HepG2 (cell line): ENCODE results near the gene GSTP1. TPM values are rescaled to one million over a fixed set of nuclear protein-coding genes. Genes with fewer than 3 reads are reported as not detected.

Experiments used
- polyA plus RNA-seq, 8 experiments: library from polyadenylated mRNA; depleted of rRNA in 3 of 8; stranded (reverse) in 7 of 8; unstranded in 1 of 8; fragments of >200 nt; fragmentation: Illumina TruSeq in 4 of 8; extraction: Trizol in 4 of 8; gene quantifications; 2 replicates each; pipeline versions ENCODE4 v1.2.1 to v1.2.3, GENCODE V29; 2011 to 2016; ENCODE audit warnings: low read depth in 4 of 8, missing spikeins in 1 of 8, mixed read lengths in 1 of 8; ENCODE audit not compliant: insufficient read depth in 1 of 8
- small RNA-seq, 3 experiments: library from RNA; depleted of rRNA; stranded (forward); fragments of <200 nt; gene quantifications; one replicate each; pipeline ENCODE3, GENCODE V24; 2012; ENCODE audit warnings: low read depth in 2 of 3, low replicate concordance in 1 of 3; ENCODE audit not compliant: insufficient read length in 3 of 3, insufficient read depth in 2 of 3
- total RNA-seq, 5 experiments: library from RNA; depleted of rRNA; stranded (reverse); fragments of >200 nt; fragmentation: Illumina TruSeq; extraction: Trizol; gene quantifications; 2 replicates each; pipeline ENCODE4 v1.2.3, GENCODE V29; 2016; ENCODE audit warnings: low read depth in 1 of 5

GSTP1 gene
- total and polyA plus RNA-seq, 2 of the 13 experiments (the other 11 are each of a cell fraction or from before 2014, with no cell fraction given) = not detected

Small RNAs within 50 kb of the gene (small RNA-seq; reads per million reads assigned to genes)
- gene AP003385.3 = 0 reads per million in 3 experiments

Other genes with a start within 250 kb of the GSTP1 start
- 10.5 and 10.9 TPM in 2 replicates for gene POLD4, start 230.3 kb upstream of the GSTP1 start, total RNA-seq (2016; rRNA removed; fragmentation: Illumina TruSeq; extraction: Trizol)
- gene POLD4, start 230.3 kb upstream of the GSTP1 start, polyA plus RNA-seq (2011; rRNA removed) = 27.4 and 35.1 TPM in 2 replicates
- 0.48 and 0.49 TPM in 2 replicates for gene CLCF1, start 210.2 kb upstream of the GSTP1 start, total RNA-seq (2016; rRNA removed; fragmentation: Illumina TruSeq; extraction: Trizol)
- 0.78 and 0.80 TPM in 2 replicates for gene CLCF1, start 210.2 kb upstream of the GSTP1 start, polyA plus RNA-seq (2011; rRNA removed)
- gene RAD9A, start 191.8 kb upstream of the GSTP1 start, total RNA-seq (2016; rRNA removed; fragmentation: Illumina TruSeq; extraction: Trizol) = 6.1 and 10.1 TPM in 2 replicates
- 14.7 and 15.7 TPM in 2 replicates for gene RAD9A, start 191.8 kb upstream of the GSTP1 start, polyA plus RNA-seq (2011; rRNA removed)
- 170 and 188 TPM in 2 replicates for gene PPP1CA, start 182.0 kb upstream of the GSTP1 start, total RNA-seq (2016; rRNA removed; fragmentation: Illumina TruSeq; extraction: Trizol)
- gene PPP1CA, start 182.0 kb upstream of the GSTP1 start, polyA plus RNA-seq (2011; rRNA removed) = 149 and 173 TPM in 2 replicates
- gene TBC1D10C, start 179.7 kb upstream of the GSTP1 start, total RNA-seq (2016; rRNA removed; fragmentation: Illumina TruSeq; extraction: Trizol) = 0.81 and 1.0 TPM in 2 replicates
- gene TBC1D10C, start 179.7 kb upstream of the GSTP1 start, polyA plus RNA-seq (2011; rRNA removed) = 1.8 and 2.8 TPM in 2 replicates
- not detected in 2 replicates for gene CARNS1, start 168.1 kb upstream of the GSTP1 start, total RNA-seq (2016; rRNA removed; fragmentation: Illumina TruSeq; extraction: Trizol)
- gene CARNS1, start 168.1 kb upstream of the GSTP1 start, polyA plus RNA-seq (2011; rRNA removed) = 0.01 TPM in 1 of 2 replicates, not detected in the other
- 35.3 and 54.8 TPM in 2 replicates for gene RPS6KB2, start 155.3 kb upstream of the GSTP1 start, total RNA-seq (2016; rRNA removed; fragmentation: Illumina TruSeq; extraction: Trizol)
- gene RPS6KB2, start 155.3 kb upstream of the GSTP1 start, polyA plus RNA-seq (2011; rRNA removed) = 52.9 and 59.2 TPM in 2 replicates
- 0.46 and 0.60 TPM in 2 replicates for gene PTPRCAP, start 146.1 kb upstream of the GSTP1 start, total RNA-seq (2016; rRNA removed; fragmentation: Illumina TruSeq; extraction: Trizol)
- gene PTPRCAP, start 146.1 kb upstream of the GSTP1 start, polyA plus RNA-seq (2011; rRNA removed) = 0.56 and 0.70 TPM in 2 replicates
- gene CORO1B, start 140.3 kb upstream of the GSTP1 start, total RNA-seq (2016; rRNA removed; fragmentation: Illumina TruSeq; extraction: Trizol) = 32.2 and 32.9 TPM in 2 replicates
- 33.8 and 48.8 TPM in 2 replicates for gene CORO1B, start 140.3 kb upstream of the GSTP1 start, polyA plus RNA-seq (2011; rRNA removed)
- not detected in 2 replicates for gene GPR152, start 131.1 kb upstream of the GSTP1 start, total RNA-seq (2016; rRNA removed; fragmentation: Illumina TruSeq; extraction: Trizol)
- not detected in 2 replicates for gene GPR152, start 131.1 kb upstream of the GSTP1 start, polyA plus RNA-seq (2011; rRNA removed)
- gene CABP4, start 128.5 kb upstream of the GSTP1 start, total RNA-seq (2016; rRNA removed; fragmentation: Illumina TruSeq; extraction: Trizol) = not detected in 2 replicates
- gene CABP4, start 128.5 kb upstream of the GSTP1 start, polyA plus RNA-seq (2011; rRNA removed) = not detected in 2 replicates
- gene TMEM134, start 114.6 kb upstream of the GSTP1 start, total RNA-seq (2016; rRNA removed; fragmentation: Illumina TruSeq; extraction: Trizol) = 5.1 and 6.9 TPM in 2 replicates
- 26.9 and 36.5 TPM in 2 replicates for gene TMEM134, start 114.6 kb upstream of the GSTP1 start, polyA plus RNA-seq (2011; rRNA removed)
- gene AIP, start 100.8 kb upstream of the GSTP1 start, total RNA-seq (2016; rRNA removed; fragmentation: Illumina TruSeq; extraction: Trizol) = 51.8 and 54.7 TPM in 2 replicates
- 110 and 113 TPM in 2 replicates for gene AIP, start 100.8 kb upstream of the GSTP1 start, polyA plus RNA-seq (2011; rRNA removed)
- gene PITPNM1, start 78.4 kb upstream of the GSTP1 start, total RNA-seq (2016; rRNA removed; fragmentation: Illumina TruSeq; extraction: Trizol) = 7.7 and 8.5 TPM in 2 replicates
- gene PITPNM1, start 78.4 kb upstream of the GSTP1 start, polyA plus RNA-seq (2011; rRNA removed) = 8.2 and 9.4 TPM in 2 replicates
- 19.7 and 23.2 TPM in 2 replicates for gene CDK2AP2, start 75.7 kb upstream of the GSTP1 start, total RNA-seq (2016; rRNA removed; fragmentation: Illumina TruSeq; extraction: Trizol)
- gene CDK2AP2, start 75.7 kb upstream of the GSTP1 start, polyA plus RNA-seq (2011; rRNA removed) = 15.0 and 15.2 TPM in 2 replicates
- not detected in 2 replicates for gene CABP2, start 60.4 kb upstream of the GSTP1 start, total RNA-seq (2016; rRNA removed; fragmentation: Illumina TruSeq; extraction: Trizol)
- not detected in 2 replicates for gene CABP2, start 60.4 kb upstream of the GSTP1 start, polyA plus RNA-seq (2011; rRNA removed)
- 137 and 140 TPM in 2 replicates for gene NDUFV1, start 23.1 kb downstream of the GSTP1 start, total RNA-seq (2016; rRNA removed; fragmentation: Illumina TruSeq; extraction: Trizol)
- gene NDUFV1, start 23.1 kb downstream of the GSTP1 start, polyA plus RNA-seq (2011; rRNA removed) = 88.9 and 92.4 TPM in 2 replicates
- 18.0 and 25.8 TPM in 2 replicates for gene NUDT8, start 46.1 kb downstream of the GSTP1 start, total RNA-seq (2016; rRNA removed; fragmentation: Illumina TruSeq; extraction: Trizol)
- gene NUDT8, start 46.1 kb downstream of the GSTP1 start, polyA plus RNA-seq (2011; rRNA removed) = 6.7 and 7.8 TPM in 2 replicates
- gene TBX10, start 56.0 kb downstream of the GSTP1 start, total RNA-seq (2016; rRNA removed; fragmentation: Illumina TruSeq; extraction: Trizol) = 0.17 and 0.27 TPM in 2 replicates
- 1.7 and 3.1 TPM in 2 replicates for gene TBX10, start 56.0 kb downstream of the GSTP1 start, polyA plus RNA-seq (2011; rRNA removed)
- 3.3 and 3.4 TPM in 2 replicates for gene ACY3, start 66.9 kb downstream of the GSTP1 start, total RNA-seq (2016; rRNA removed; fragmentation: Illumina TruSeq; extraction: Trizol)
- gene ACY3, start 66.9 kb downstream of the GSTP1 start, polyA plus RNA-seq (2011; rRNA removed) = 3.7 and 7.6 TPM in 2 replicates
- not detected in 2 replicates for gene ALDH3B2, start 90.8 kb downstream of the GSTP1 start, total RNA-seq (2016; rRNA removed; fragmentation: Illumina TruSeq; extraction: Trizol)
- gene ALDH3B2, start 90.8 kb downstream of the GSTP1 start, polyA plus RNA-seq (2011; rRNA removed) = not detected in 2 replicates